Stimulated activated memory B cell treated with anti-CD40 and anti-IgM and Interleukin-4, amounts not matched to agents 10 μg/mL and 1 μg/mL and 100 μg/mL, for 72 hours (primary cell): ENCODE data around the gene STS.
"Not testable (repeated sequence)": the region's sequence is repeated elsewhere in the genome, so short reads cannot be mapped to it uniquely, and the experiment has no call there.

Source experiments
- ATAC-seq: fragments of 150-1000 bp; cut with Tn5 transposase; 2 replicates; pipeline ENCODE4 v1.10.0; 2021
- H3K27ac Mint-ChIP-seq: one replicate; pipeline ENCODE4 v1.8.0; 2022; ENCODE audit warnings: mild to moderate bottlenecking, mixed read lengths
- H3K27me3 Mint-ChIP-seq: one replicate; pipeline ENCODE4 v1.8.0; 2022; ENCODE audit warnings: mixed read lengths
- H3K36me3 Mint-ChIP-seq: one replicate; pipeline ENCODE4 v1.8.0; 2022; ENCODE audit warnings: mixed read lengths
- H3K4me1 Mint-ChIP-seq: one replicate; pipeline ENCODE4 v1.8.0; 2022; ENCODE audit warnings: mixed read lengths
- H3K4me3 Mint-ChIP-seq: one replicate; pipeline ENCODE4 v1.8.0; 2022; ENCODE audit warnings: mild to moderate bottlenecking, moderate library complexity, mixed read lengths
- H3K9me3 Mint-ChIP-seq: one replicate; pipeline ENCODE4 v1.8.0; 2022; ENCODE audit warnings: mixed read lengths

STS gene

GRCh38 chrX:7154041-7154597, 6.6 kb downstream of the STS start:
- no peak for ATAC-seq
- peaks cover 12% of the 10 kb centered on the region for H3K36me3 Mint-ChIP-seq
- H3K4me1 Mint-ChIP-seq, result peaks cover 5% of the 10 kb centered on the region
- H3K4me3 Mint-ChIP-seq, result no peak overlapping the region
- H3K9me3 Mint-ChIP-seq, result no peaks in the 10 kb centered on the region
- H3K27me3 Mint-ChIP-seq, result no peaks in the 10 kb centered on the region
- H3K27ac Mint-ChIP-seq, result peak overlapping the region; percentile 40

- ATAC-seq, result no peak
- Mint-ChIP-seq H3K9me3 (no peaks in the 10 kb centered on the region), H3K4me1 (peaks cover 5% of the 10 kb centered on the region), H3K4me3 (no peak overlapping the region), H3K27me3 (no peaks in the 10 kb centered on the region), H3K36me3 (peaks cover 12% of the 10 kb centered on the region), H3K27ac (no peak overlapping the region)
These were observed 7.7 kb downstream of the STS start for GRCh38 chrX:7155163-7155562.

GRCh38 chrX:7156879-7157278, 9.4 kb downstream of the STS start:
- Mint-ChIP-seq H3K27ac (no peak overlapping the region), H3K9me3 (no peaks in the 10 kb centered on the region), H3K36me3 (peaks cover 12% of the 10 kb centered on the region), H3K4me3 (no peak overlapping the region), H3K4me1 (peaks cover 5% of the 10 kb centered on the region), H3K27me3 (no peaks in the 10 kb centered on the region)
- no peak for ATAC-seq

- Mint-ChIP-seq H3K27me3 (no peaks in the 10 kb centered on the region), H3K4me1 (no peaks in the 10 kb centered on the region), H3K4me3 (no peak overlapping the region), H3K9me3 (no peaks in the 10 kb centered on the region), H3K27ac (no peak overlapping the region), H3K36me3 (peaks cover 7% of the 10 kb centered on the region)
- ATAC-seq, result no peak
These were observed 11.0 kb downstream of the STS start for GRCh38 chrX:7158468-7158990.

GRCh38 chrX:7159149-7159861, 11.8 kb downstream of the STS start:
- no peak overlapping the region for H3K27ac Mint-ChIP-seq
- H3K4me1 Mint-ChIP-seq, result no peaks in the 10 kb centered on the region
- no peaks in the 10 kb centered on the region for H3K27me3 Mint-ChIP-seq
- no peak for ATAC-seq
- H3K9me3 Mint-ChIP-seq, result no peaks in the 10 kb centered on the region
- H3K4me3 Mint-ChIP-seq, result no peak overlapping the region
- H3K36me3 Mint-ChIP-seq, result no peaks in the 10 kb centered on the region

GRCh38 chrX:7163146-7163677, 15.7 kb downstream of the STS start:
- no peak for ATAC-seq
- Mint-ChIP-seq H3K9me3 (no peaks in the 10 kb centered on the region), H3K27me3 (no peaks in the 10 kb centered on the region), H3K4me1 (no peaks in the 10 kb centered on the region), H3K4me3 (no peak overlapping the region), H3K36me3 (no peaks in the 10 kb centered on the region), H3K27ac (no peak overlapping the region)

- ATAC-seq, result no peak
- Mint-ChIP-seq H3K4me1 (no peaks in the 10 kb centered on the region), H3K9me3 (peaks cover 2% of the 10 kb centered on the region), H3K27me3 (no peaks in the 10 kb centered on the region), H3K27ac (no peak overlapping the region), H3K36me3 (peaks cover 2% of the 10 kb centered on the region), H3K4me3 (no peak overlapping the region)
These were observed 16.7 kb downstream of the STS start for GRCh38 chrX:7164174-7164573.

- peaks cover 3% of the 10 kb centered on the region for H3K9me3 Mint-ChIP-seq
- no peak overlapping the region for H3K27ac Mint-ChIP-seq
- H3K4me1 Mint-ChIP-seq, result no peaks in the 10 kb centered on the region
- no peak overlapping the region for H3K4me3 Mint-ChIP-seq
- no peak for ATAC-seq
- no peaks in the 10 kb centered on the region for H3K27me3 Mint-ChIP-seq
- peaks cover 10% of the 10 kb centered on the region for H3K36me3 Mint-ChIP-seq
These were observed 20.9 kb downstream of the STS start for GRCh38 chrX:7168371-7168770.

GRCh38 chrX:7169627-7170026, 22.1 kb downstream of the STS start:
- Mint-ChIP-seq H3K4me3 (no peak overlapping the region), H3K36me3 (peaks cover 13% of the 10 kb centered on the region), H3K27ac (no peak overlapping the region), H3K4me1 (no peaks in the 10 kb centered on the region), H3K9me3 (peaks cover 3% of the 10 kb centered on the region), H3K27me3 (no peaks in the 10 kb centered on the region)
- no peak for ATAC-seq

GRCh38 chrX:7170898-7171297, 23.4 kb downstream of the STS start:
- Mint-ChIP-seq H3K36me3 (peaks cover 21% of the 10 kb centered on the region), H3K27ac (no peak overlapping the region), H3K9me3 (peaks cover 7% of the 10 kb centered on the region), H3K4me1 (no peaks in the 10 kb centered on the region), H3K4me3 (no peak overlapping the region), H3K27me3 (no peaks in the 10 kb centered on the region)
- ATAC-seq, result no peak

GRCh38 chrX:7178859-7179258, 31.3 kb downstream of the STS start:
- not testable (repeated sequence) for H3K27ac Mint-ChIP-seq, H3K4me1 Mint-ChIP-seq, H3K4me3 Mint-ChIP-seq

GRCh38 chrX:7179446-7179845, 31.9 kb downstream of the STS start:
- Mint-ChIP-seq H3K36me3 (peaks cover 22% of the 10 kb centered on the region), H3K9me3 (peaks cover 9% of the 10 kb centered on the region), H3K27me3 (no peaks in the 10 kb centered on the region), H3K27ac (no peak overlapping the region), H3K4me1 (no peaks in the 10 kb centered on the region), H3K4me3 (no peak overlapping the region)
- no peak for ATAC-seq

More at GRCh38 chrX:7178859-7179258, 31.3 kb downstream of the STS start:
- H3K36me3 Mint-ChIP-seq, result peaks cover 23% of the 10 kb centered on the region
- ATAC-seq, H3K9me3 Mint-ChIP-seq, H3K27me3 Mint-ChIP-seq: not testable (repeated sequence)

- H3K27ac Mint-ChIP-seq, result no peak overlapping the region
- peaks cover 5% of the 10 kb centered on the region for H3K36me3 Mint-ChIP-seq
- no peak for ATAC-seq
- H3K4me3 Mint-ChIP-seq, result no peak overlapping the region
- no peaks in the 10 kb centered on the region for H3K9me3 Mint-ChIP-seq
- H3K4me1 Mint-ChIP-seq, result no peaks in the 10 kb centered on the region
- no peaks in the 10 kb centered on the region for H3K27me3 Mint-ChIP-seq
These were observed 37.3 kb downstream of the STS start for GRCh38 chrX:7184816-7185215.

GRCh38 chrX:7188672-7189071, 41.2 kb downstream of the STS start:
- Mint-ChIP-seq H3K27ac (no peak overlapping the region), H3K27me3 (no peaks in the 10 kb centered on the region), H3K9me3 (no peaks in the 10 kb centered on the region), H3K4me3 (no peak overlapping the region), H3K4me1 (no peaks in the 10 kb centered on the region), H3K36me3 (no peaks in the 10 kb centered on the region)
- ATAC-seq, result no peak

- H3K27me3 Mint-ChIP-seq, result no peaks in the 10 kb centered on the region
- H3K4me1 Mint-ChIP-seq, result no peaks in the 10 kb centered on the region
- no peak overlapping the region for H3K27ac Mint-ChIP-seq
- H3K36me3 Mint-ChIP-seq, result no peaks in the 10 kb centered on the region
- H3K4me3 Mint-ChIP-seq, result no peak overlapping the region
- no peak for ATAC-seq
- no peaks in the 10 kb centered on the region for H3K9me3 Mint-ChIP-seq
These were observed 42.6 kb downstream of the STS start for GRCh38 chrX:7190157-7190556.

- ATAC-seq, result no peak
- Mint-ChIP-seq H3K36me3 (peaks cover 3% of the 10 kb centered on the region), H3K27ac (no peak overlapping the region), H3K4me1 (no peaks in the 10 kb centered on the region), H3K9me3 (no peaks in the 10 kb centered on the region), H3K4me3 (no peak overlapping the region), H3K27me3 (no peaks in the 10 kb centered on the region)
These were observed 44.2 kb downstream of the STS start for GRCh38 chrX:7191681-7192110.
